Hepatocyte (in vitro differentiated cells): Measurements from ENCODE around the gene CPVL. TPM values are rescaled to one million over a fixed set of nuclear protein-coding genes. Genes with fewer than 3 reads are reported as not detected.

Source experiments
- DNase-seq: peaks from one replicate; pipeline ENCODE4 v3.0.0-alpha.2; 2016; ENCODE audit warnings: low spot score
- H2AFZ ChIP-seq: fragments of 200-600 bp; sonication (generic); 2 replicates; pipeline ENCODE4 v1.6.0; 2016; ENCODE audit warnings: antibody characterized with exemption, mild to moderate bottlenecking
- H3K27ac ChIP-seq: fragments of 200-600 bp; sonication (generic); 2 replicates; pipeline ENCODE4 v1.5.1; 2016; ENCODE audit warnings: mild to moderate bottlenecking
- H3K27me3 ChIP-seq: fragments of 200-600 bp; sonication (generic); 2 replicates; pipeline ENCODE4 v1.6.1; 2016
- H3K36me3 ChIP-seq: fragments of 200-600 bp; sonication (generic); replicated peaks from 2 replicates; pipeline ENCODE4 v1.5.1; 2016; ENCODE audit warnings: low read depth; ENCODE audit not compliant: insufficient read depth
- H3K4me1 ChIP-seq: fragments of 200-600 bp; sonication (generic); 2 replicates; pipeline ENCODE4 v1.5.1; 2016; ENCODE audit warnings: mild to moderate bottlenecking, moderate library complexity; ENCODE audit not compliant: insufficient read depth
- H3K4me2 ChIP-seq: fragments of 200-600 bp; sonication (generic); 2 replicates; pipeline ENCODE4 v1.6.0; 2016
- H3K4me3 ChIP-seq: fragments of 200-600 bp; sonication (generic); 2 replicates; pipeline ENCODE4 v1.5.1; 2016; ENCODE audit warnings: mild to moderate bottlenecking
- H3K79me2 ChIP-seq: fragments of 200-600 bp; sonication (generic); 2 replicates; pipeline ENCODE4 v1.6.0; 2017; ENCODE audit warnings: mild to moderate bottlenecking
- H3K9me2 ChIP-seq: fragments of 200-600 bp; sonication (generic); replicated peaks from 2 replicates; pipeline ENCODE4 v1.6.0; 2017; ENCODE audit warnings: mild to moderate bottlenecking; ENCODE audit not compliant: insufficient read depth
- H3K9me3 ChIP-seq: fragments of 200-600 bp; sonication (generic); 2 replicates; pipeline ENCODE4 v1.5.1; 2016; ENCODE audit warnings: low read depth, mild to moderate bottlenecking
- H4K20me1 ChIP-seq: fragments of 200-600 bp; sonication (generic); 2 replicates; pipeline ENCODE4 v1.6.0; 2016; ENCODE audit warnings: mild to moderate bottlenecking; ENCODE audit not compliant: insufficient read depth, poor library complexity, severe bottlenecking
- EZH2 ChIP-seq: fragments of 200-600 bp; sonication (generic); IDR thresholded peaks from 2 replicates; pipeline ENCODE4 v1.6.1; 2016; ENCODE audit warnings: antibody characterized with exemption, mild to moderate bottlenecking, borderline replicate concordance
- EZH2phosphoT487 ChIP-seq: fragments of 200-600 bp; sonication (generic); IDR thresholded peaks from one replicate; pipeline ENCODE4 v1.6.1; 2018; ENCODE audit warnings: antibody characterized with exemption, mild to moderate bottlenecking, low read depth, moderate library complexity; ENCODE audit not compliant: unreplicated experiment, severe bottlenecking
- WGBS: methylation state at CpG from one replicate; pipeline ENCODE4 v1.1.6; 2016; ENCODE audit warnings: low lambda C conversion rate; ENCODE audit errors: missing lambda C conversion rate; 5-methylcytosine and 5-hydroxymethylcytosine counted together
- polyA plus RNA-seq: library from polyadenylated mRNA; unstranded; fragments of >200 nt; fragmentation: Nextera tagmentation; extraction: Ambion mirVana; gene quantifications from 2 replicates; pipeline ENCODE4 v1.2.1, GENCODE V29; 2016
- total RNA-seq: library from RNA; depleted of rRNA; stranded (reverse); fragments of >200 nt; gene quantifications from 2 replicates; pipeline ENCODE4 v1.2.3, GENCODE V29; 2014
- TF ChIP-seq, protein P1 (sequence below): fragments of 200-600 bp; sonication (generic); IDR thresholded peaks from 2 replicates; pipeline ENCODE4 v1.5.1; 2016; ENCODE audit warnings: antibody characterized with exemption, mild to moderate bottlenecking; ENCODE audit not compliant: poor library complexity

CPVL gene
- total and polyA plus RNA-seq, 2 experiments from 2014 or later, result 26.2 to 36.3 TPM

DNA sequence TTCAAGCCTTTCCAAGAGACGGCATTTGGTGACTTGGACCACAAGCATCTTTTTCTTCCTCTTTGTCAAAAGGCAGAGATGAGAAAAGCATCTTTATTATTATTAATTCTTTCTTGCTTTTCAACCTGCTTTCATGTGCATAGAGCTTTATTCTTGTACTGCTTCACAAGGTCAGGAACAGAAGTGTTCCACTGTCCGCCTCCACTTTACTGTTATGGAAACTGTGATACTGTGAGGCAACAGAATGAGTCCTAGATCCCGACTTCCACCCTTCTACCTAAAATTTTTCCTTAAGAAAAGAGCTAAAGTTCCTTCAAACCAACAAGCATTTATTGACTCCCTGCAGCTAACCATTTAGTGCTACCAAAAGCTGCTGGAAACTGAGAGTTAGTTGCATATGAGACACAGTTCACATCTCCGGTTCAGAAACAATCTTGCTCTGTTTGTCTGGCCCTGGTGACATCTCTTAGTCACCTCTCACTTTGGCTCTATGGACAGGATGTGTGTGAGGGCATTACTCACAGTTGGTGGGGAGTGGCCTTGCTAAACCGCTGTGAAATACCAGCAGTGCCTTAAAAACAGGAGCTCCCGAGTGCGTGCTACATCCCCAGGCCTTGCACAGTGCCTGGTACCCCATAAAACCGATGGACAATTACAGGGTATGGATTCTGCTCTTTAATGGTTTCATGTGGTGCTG is 111.1 kb downstream of the CPVL start:
- Histone ChIP-seq H3K27ac (no peak overlapping the region), H3K79me2 (no peaks in the 10 kb centered on the region), H3K9me2 (no peaks in the 10 kb centered on the region), H3K4me3 (no peak overlapping the region), H2AFZ (no peak overlapping the region), H3K4me2 (no peak overlapping the region), H3K27me3 (no peaks in the 10 kb centered on the region), H3K9me3 (no peaks in the 10 kb centered on the region), H4K20me1 (no peaks in the 10 kb centered on the region), H3K4me1 (no peaks in the 10 kb centered on the region), H3K36me3 (no peaks in the 10 kb centered on the region)
- no peak for DNase-seq
- TF ChIP-seq, protein P1, sequence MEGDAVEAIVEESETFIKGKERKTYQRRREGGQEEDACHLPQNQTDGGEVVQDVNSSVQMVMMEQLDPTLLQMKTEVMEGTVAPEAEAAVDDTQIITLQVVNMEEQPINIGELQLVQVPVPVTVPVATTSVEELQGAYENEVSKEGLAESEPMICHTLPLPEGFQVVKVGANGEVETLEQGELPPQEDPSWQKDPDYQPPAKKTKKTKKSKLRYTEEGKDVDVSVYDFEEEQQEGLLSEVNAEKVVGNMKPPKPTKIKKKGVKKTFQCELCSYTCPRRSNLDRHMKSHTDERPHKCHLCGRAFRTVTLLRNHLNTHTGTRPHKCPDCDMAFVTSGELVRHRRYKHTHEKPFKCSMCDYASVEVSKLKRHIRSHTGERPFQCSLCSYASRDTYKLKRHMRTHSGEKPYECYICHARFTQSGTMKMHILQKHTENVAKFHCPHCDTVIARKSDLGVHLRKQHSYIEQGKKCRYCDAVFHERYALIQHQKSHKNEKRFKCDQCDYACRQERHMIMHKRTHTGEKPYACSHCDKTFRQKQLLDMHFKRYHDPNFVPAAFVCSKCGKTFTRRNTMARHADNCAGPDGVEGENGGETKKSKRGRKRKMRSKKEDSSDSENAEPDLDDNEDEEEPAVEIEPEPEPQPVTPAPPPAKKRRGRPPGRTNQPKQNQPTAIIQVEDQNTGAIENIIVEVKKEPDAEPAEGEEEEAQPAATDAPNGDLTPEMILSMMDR, result no peak
- TF ChIP-seq EZH2 (no peak), EZH2phosphoT487 (no peak)
- WGBS, result 84% methylated on average over 8 of the region's 8 CpGs

DNA sequence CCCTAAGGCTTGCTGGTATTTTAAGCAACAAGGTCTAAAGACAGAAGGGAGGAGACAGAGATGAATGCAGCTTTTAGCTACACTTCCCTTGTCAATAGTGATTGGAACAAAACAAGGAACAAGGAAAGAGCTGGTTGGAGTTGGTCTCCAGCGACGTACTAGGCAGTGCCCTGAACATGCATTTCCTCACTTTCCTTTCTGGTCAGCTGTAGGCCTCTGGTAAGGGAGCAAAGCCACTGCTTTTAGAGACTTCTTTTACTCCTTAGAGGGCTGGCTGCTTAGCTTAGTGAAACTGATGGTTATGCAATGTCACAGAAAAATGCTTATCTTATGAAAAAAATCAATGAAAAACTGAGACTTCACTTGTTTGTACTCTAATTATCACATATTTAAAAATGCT is 112.8 kb downstream of the CPVL start:
- H3K9me2 ChIP-seq, result no peaks in the 10 kb centered on the region
- no peak for TF ChIP-seq EZH2
- no peaks in the 10 kb centered on the region for H3K9me3 ChIP-seq
- no peak overlapping the region for H2AFZ ChIP-seq
- 85% methylated on average over 2 of the region's 2 CpGs for WGBS
- no peaks in the 10 kb centered on the region for H3K27me3 ChIP-seq
- H3K4me3 ChIP-seq, result no peak overlapping the region
- H3K4me2 ChIP-seq, result no peak overlapping the region
- H3K36me3 ChIP-seq, result no peaks in the 10 kb centered on the region
- no peak overlapping the region for H3K27ac ChIP-seq
- H3K4me1 ChIP-seq, result no peaks in the 10 kb centered on the region
- no peak for DNase-seq
- no peaks in the 10 kb centered on the region for H3K79me2 ChIP-seq
- H4K20me1 ChIP-seq, result no peaks in the 10 kb centered on the region

DNA sequence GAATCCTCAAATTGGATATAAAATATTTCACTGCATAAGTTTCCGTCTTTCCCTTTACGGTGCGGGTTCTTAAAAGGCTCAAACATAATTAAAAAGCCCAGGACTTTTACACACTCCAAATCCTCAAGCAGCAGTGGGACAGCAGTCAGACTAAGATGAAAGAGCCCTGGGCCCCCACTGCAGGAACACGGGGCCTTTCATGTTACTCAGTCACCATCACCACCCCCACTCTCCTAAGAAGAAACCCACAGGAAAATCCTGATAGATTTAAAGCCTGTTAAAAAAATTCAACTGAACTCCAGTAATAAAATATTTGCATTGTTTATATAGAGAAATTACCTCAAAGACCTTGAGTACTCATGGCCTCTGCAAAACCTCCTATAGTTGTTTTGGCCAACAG is 114.2 kb downstream of the CPVL start:
- no peaks in the 10 kb centered on the region for H3K79me2 ChIP-seq
- no peak overlapping the region for H2AFZ ChIP-seq
- 45% methylated on average over 4 of the region's 4 CpGs for WGBS
- H3K36me3 ChIP-seq, result no peaks in the 10 kb centered on the region
- H3K4me2 ChIP-seq, result no peak overlapping the region
- no peaks in the 10 kb centered on the region for H3K27me3 ChIP-seq
- no peak overlapping the region for H3K4me3 ChIP-seq
- H3K9me2 ChIP-seq, result no peaks in the 10 kb centered on the region
- DNase-seq, result no peak
- no peaks in the 10 kb centered on the region for H3K4me1 ChIP-seq
- H3K9me3 ChIP-seq, result no peaks in the 10 kb centered on the region
- no peak overlapping the region for H3K27ac ChIP-seq
- H4K20me1 ChIP-seq, result no peaks in the 10 kb centered on the region
- TF ChIP-seq EZH2, result no peak
- TF ChIP-seq, protein P1, result no peak
- TF ChIP-seq EZH2phosphoT487, result no peak

DNA sequence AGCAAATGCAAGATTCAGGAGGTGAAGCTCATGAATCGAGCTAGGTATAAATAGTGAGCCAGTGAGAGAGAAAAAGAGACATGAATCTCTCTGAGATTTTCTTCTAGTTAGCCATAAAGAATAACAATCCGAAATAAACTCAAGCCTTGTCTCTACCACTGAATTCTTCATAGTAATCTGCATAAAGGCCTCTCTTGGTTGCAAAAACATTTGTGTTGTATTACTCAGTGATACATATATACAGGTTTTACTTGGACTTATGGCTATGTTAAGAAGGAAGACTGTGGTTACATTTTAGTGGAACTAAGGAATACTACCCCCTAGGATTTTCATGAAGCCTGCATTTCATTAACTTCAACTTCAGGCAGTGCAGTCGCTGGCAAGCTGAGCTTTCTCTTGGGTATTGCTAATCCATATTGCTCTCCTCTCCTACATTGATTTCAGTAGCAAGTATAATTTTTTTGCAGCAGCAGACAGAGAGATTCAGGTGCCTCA is 115.5 kb downstream of the CPVL start:
- no peaks in the 10 kb centered on the region for H3K9me2 ChIP-seq
- no peaks in the 10 kb centered on the region for H4K20me1 ChIP-seq
- H3K27me3 ChIP-seq, result no peaks in the 10 kb centered on the region
- DNase-seq, result no peak
- H2AFZ ChIP-seq, result no peak overlapping the region
- no peak overlapping the region for H3K4me2 ChIP-seq
- TF ChIP-seq EZH2 (no peak), EZH2phosphoT487 (no peak)
- TF ChIP-seq, protein P1, result no peak
- H3K4me1 ChIP-seq, result no peaks in the 10 kb centered on the region
- no peak overlapping the region for H3K27ac ChIP-seq
- peaks cover 3% of the 10 kb centered on the region for H3K9me3 ChIP-seq
- no peak overlapping the region for H3K4me3 ChIP-seq
- WGBS, result 76% methylated on average over 3 of the region's 3 CpGs
- no peaks in the 10 kb centered on the region for H3K79me2 ChIP-seq
- no peaks in the 10 kb centered on the region for H3K36me3 ChIP-seq
